DOHH2 (cell line): ENCODE data around the gene KHDRBS2.

Experiments used
- CTCF ChIP-seq: fragments of 200-600 bp; sonication (generic); IDR thresholded peaks from one replicate; pipeline ENCODE4 v1.5.1; 2014; ENCODE audit warnings: antibody characterized with exemption, mild to moderate bottlenecking, low read depth, low read length; ENCODE audit not compliant: poor library complexity, severe bottlenecking
- EZH2phosphoT487 ChIP-seq: fragments of 200-600 bp; sonication (generic); IDR thresholded peaks from 2 replicates; pipeline ENCODE4 v1.6.1; 2017; ENCODE audit warnings: borderline replicate concordance, mild to moderate bottlenecking, antibody characterized with exemption, low read length, moderate library complexity, mixed read lengths

- TF ChIP-seq CTCF (no peak), EZH2phosphoT487 (no peak)
Observed at GRCh38 chr6:62119401-62119800, 166.6 kb downstream of the KHDRBS2 start.
